Hematopoietic multipotent progenitor cell treated with erythropoietin and hydrocortisone succinate and interleukin-3 and kit ligand, for 6 days (in vitro differentiated cells): ENCODE results near the gene PYROXD2.
"Not testable (repeated sequence)": the region's sequence is repeated elsewhere in the genome, so short reads cannot be mapped to it uniquely, and the experiment has no call there.

Source experiments
- DNase-seq: peaks from one replicate; pipeline ENCODE4 v3.0.0-alpha.2; 2015

The PYROXD2 gene

GRCh38 chr10:98364432-98365102 is 50.4 kb downstream of the PYROXD2 start:
- DNase-seq = no peak

GRCh38 chr10:98363220-98363619 is 51.8 kb downstream of the PYROXD2 start:
- no peak for DNase-seq

GRCh38 chr10:98361131-98362025 is 53.6 kb downstream of the PYROXD2 start:
- DNase-seq = peak; percentile 79

- no peak for DNase-seq
Observed at GRCh38 chr10:98357194-98357822, 57.7 kb downstream of the PYROXD2 start.

GRCh38 chr10:98354491-98354890 is 60.5 kb downstream of the PYROXD2 start:
- DNase-seq = no peak

- DNase-seq = no peak
Observed at GRCh38 chr10:98353170-98353569, 61.8 kb downstream of the PYROXD2 start.

GRCh38 chr10:98351831-98352402 is 63.1 kb downstream of the PYROXD2 start:
- DNase-seq = no peak

GRCh38 chr10:98349508-98349922 is 65.5 kb downstream of the PYROXD2 start:
- peak; percentile 41 for DNase-seq

- DNase-seq = no peak
Observed at GRCh38 chr10:98346847-98347246, 68.1 kb downstream of the PYROXD2 start.

GRCh38 chr10:98344589-98345038 is 70.4 kb downstream of the PYROXD2 start:
- DNase-seq = no peak

GRCh38 chr10:98341701-98342100 is 73.3 kb downstream of the PYROXD2 start:
- not testable (repeated sequence) for DNase-seq

- DNase-seq = peak; percentile 61
Observed at GRCh38 chr10:98340940-98341310, 74.1 kb downstream of the PYROXD2 start.

- no peak for DNase-seq
Observed at GRCh38 chr10:98340261-98340939, 74.6 kb downstream of the PYROXD2 start.

GRCh38 chr10:98339799-98340198 is 75.2 kb downstream of the PYROXD2 start:
- no peak for DNase-seq

- DNase-seq = no peak
Observed at GRCh38 chr10:98338896-98339295, 76.1 kb downstream of the PYROXD2 start.

GRCh38 chr10:98338318-98338717 is 76.7 kb downstream of the PYROXD2 start:
- DNase-seq = no peak

GRCh38 chr10:98337484-98337883 is 77.5 kb downstream of the PYROXD2 start:
- no peak for DNase-seq
